ENCODE results near the gene NINL.
"Not testable (repeated sequence)": the region's sequence is repeated elsewhere in the genome, so short reads cannot be mapped to it uniquely, and the experiment has no call there.

Gene NINL

DNA sequence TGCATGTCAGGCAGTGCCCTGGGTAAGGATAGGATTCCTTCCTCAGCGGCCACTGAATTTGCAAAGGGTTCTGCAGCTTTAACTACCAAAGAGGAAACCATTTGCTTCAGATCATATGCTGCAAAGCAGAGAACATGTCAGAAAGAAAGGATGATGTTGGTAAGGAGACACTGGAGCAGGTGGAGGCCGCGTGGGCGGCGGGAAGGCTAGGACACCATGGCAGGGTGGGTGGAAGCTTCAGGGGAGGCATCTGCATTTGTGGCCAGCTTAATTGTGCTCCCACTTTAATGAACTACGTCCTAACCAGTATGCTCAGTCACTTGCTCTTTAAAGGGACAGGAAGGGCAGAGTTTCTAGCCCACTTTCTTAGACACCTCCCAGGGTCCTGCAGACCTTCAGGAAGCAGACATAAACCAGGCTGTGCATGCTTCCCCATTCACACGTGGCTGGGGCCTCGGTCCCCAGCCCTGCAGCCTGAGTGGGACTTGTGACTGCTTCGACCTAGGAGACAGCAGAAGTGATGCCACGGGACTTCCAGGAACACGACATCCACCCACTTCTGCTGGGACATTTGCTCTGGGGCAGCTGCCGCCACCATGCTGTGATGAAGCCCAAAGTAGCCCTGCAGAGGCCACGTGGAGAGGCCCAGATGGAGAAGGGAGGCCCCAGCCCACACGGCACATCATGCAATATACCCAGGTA is 101.7 kb downstream of the NINL start:
- DNase-seq: no peak

DNA sequence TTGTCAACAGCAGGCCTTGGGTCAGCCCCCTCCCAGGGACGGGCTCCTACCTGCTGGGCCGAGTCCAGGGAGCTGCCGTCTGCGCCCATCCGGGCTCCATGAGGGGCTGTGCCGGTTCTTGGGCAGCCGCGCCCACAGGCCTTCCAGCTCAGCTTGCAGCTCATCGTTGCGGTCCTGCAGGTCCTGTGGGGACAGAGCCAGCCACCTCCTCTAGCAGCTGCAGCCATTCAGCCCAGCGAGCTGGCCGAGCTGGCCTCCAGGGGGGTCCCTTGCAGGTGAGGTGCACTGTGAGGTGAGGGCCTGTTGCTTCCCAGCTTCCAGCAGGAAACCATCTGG is 103.4 kb downstream of the NINL start:
- DNase-seq: no peak

DNA sequence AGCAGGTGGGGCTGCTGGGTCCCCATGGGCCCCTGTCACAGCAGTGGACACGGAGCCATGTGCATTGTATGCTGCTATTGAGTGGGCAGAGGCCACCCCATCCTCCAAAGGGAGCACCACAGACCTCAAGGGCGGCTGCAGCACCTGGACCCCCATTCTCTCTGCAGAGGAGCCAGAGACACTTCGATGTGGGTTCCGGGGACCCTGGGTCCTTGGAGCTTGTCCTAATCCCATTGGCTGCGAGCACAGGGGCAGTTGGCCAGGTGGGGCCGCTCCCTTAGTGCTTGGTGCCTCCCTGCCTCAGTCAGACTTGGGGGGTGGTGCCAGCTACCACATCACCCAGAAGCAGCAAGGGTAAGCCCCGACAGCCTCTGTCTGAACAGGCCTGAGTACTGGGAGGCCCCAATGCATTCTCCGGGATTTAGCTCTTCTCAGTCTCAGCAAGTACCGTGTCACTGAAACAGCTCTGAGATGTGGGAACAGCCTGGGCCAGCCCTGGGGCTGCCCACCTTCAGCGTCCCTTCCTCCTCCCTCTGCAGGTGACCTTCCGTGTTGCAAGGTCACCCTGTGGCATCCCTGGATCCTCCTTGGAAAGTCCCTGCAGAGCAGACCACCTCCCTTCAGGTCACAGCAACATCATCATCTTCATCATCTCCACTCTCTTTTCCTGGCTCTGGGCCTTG is 104.0 kb downstream of the NINL start:
- no peak for DNase-seq

DNA sequence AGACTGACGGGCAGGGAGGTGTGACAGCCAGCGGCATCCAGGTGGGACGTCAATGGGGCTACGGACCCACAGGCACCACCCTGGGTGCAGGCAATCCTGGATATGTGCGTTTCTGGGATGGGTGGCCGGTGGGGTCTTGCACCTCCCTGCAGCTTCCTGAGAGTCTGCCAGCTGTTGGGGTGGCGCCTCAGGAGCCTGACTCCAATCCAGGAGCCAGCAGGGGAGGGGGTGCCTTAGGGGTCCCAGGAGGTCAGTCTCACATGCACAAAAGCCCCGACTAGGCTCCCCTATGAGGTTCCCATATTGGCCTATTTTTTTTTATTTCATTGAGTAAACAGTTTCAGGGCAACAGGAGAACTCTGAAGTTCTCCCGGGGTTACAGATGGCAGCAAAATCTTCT is 104.5 kb downstream of the NINL start:
- no peak for DNase-seq

DNA sequence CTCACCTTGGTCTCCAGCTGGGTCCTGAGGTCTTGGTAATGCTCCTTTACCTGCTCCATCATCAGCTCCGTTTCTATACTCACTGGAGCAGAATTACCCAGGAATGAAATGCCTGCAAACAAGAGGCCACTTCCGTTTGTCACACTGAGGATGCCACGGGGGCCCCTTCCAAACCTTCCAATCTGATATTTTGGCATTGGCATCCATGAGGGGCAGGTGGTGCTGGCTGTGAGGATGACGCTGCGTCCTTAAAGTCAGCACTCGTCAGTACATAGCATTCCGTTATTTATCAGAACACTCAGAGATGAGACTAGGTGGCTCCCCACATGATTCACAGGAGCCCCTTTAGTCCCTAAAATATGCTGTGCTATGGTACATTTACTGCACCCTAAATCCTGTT is 105.2 kb downstream of the NINL start:
- DNase-seq: no peak

DNA sequence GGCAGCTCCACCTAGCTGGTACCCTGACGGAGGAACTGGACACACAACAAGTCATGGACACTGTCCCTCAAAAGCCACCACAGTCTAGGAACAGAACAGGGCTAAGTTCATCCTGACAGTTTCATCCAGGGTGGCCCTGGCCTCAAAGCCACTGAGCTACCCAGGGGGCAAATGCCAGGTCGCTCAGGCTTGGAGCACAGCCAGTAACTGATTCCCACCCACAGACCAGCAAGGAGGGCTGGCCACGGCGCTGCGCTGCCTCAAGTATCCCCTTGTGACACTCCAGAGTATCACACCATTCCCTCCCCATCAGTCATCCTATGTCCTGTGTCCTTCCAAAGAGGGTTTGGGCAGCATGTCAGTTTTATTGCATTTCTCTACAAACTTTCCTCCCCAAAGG is 105.7 kb downstream of the NINL start:
- no peak for DNase-seq

DNA sequence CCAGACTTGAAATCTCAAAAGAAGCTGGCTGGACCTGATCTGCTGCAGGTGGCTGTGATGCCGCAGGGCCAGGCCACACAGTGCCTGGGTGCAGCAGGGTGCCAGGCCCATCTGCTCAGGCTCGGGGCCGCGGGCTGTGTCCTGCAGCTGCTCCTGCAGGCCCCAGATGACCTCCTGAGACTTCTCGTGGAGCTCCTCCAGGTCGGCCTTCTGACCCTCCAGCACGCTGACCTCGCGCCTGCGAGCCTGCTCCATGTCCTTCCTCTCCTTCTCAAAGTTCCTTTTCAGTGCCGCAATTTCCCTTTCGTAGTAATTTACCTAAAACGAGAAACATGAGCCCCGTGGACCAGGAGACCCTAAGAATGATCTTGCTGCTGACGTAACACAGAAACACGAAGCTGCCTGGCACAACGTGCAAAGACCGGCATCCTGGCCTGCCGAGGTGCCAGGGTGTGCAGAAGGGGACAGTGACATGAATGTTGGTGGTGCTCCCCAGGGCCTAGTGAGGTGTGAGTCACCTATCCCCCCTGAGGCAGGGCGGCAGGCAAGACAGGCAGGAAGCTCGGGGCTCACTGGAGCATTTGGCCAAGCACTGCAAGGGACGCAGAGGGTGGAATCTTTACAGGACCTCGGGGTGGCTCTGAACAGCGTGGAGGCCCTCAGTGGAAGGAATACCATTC is 106.3 kb downstream of the NINL start:
- no peak for DNase-seq

DNA sequence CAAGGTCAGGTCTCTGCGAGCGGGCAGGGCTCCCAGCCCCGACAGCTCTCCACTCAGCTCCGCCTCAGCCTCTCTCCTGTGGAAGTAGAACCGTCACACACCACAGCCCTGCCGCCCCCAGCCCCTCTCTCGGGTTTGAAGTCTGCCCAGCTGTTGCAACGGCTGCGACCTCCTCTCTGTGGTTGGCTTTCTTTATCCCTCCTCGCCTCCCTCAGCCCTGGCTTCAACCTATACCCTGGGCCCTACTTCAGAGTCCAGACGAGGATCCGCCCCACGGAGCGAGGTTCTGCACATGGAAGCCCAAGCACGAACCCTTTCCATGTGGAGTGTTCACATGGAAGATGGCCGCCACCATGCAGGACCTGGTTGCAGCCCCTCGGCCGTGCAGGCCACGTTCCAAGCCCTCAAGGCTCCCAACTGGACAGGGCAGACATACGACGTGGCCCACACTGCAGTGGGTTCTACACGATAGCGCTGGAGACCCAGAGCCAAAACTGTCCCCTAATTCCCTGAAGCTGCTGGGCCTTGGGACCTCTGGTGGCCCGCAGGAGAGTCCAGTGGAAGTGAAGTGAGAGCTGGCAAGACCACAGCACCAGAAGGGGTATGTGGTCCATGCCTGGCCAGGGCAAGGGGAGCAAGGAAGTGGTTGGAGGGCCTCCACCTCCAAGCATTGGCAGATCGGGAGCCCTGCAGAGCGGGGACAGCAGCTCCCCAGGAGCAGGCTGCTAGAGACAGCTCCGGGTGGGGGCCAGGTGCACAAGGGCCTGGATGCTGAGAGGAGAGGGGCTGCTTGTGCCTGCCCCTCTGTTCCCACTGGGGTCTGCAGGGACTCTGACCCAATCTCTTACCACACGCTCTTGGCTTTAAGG is 108.1 kb downstream of the NINL start:
- DNase-seq: no peak

DNA sequence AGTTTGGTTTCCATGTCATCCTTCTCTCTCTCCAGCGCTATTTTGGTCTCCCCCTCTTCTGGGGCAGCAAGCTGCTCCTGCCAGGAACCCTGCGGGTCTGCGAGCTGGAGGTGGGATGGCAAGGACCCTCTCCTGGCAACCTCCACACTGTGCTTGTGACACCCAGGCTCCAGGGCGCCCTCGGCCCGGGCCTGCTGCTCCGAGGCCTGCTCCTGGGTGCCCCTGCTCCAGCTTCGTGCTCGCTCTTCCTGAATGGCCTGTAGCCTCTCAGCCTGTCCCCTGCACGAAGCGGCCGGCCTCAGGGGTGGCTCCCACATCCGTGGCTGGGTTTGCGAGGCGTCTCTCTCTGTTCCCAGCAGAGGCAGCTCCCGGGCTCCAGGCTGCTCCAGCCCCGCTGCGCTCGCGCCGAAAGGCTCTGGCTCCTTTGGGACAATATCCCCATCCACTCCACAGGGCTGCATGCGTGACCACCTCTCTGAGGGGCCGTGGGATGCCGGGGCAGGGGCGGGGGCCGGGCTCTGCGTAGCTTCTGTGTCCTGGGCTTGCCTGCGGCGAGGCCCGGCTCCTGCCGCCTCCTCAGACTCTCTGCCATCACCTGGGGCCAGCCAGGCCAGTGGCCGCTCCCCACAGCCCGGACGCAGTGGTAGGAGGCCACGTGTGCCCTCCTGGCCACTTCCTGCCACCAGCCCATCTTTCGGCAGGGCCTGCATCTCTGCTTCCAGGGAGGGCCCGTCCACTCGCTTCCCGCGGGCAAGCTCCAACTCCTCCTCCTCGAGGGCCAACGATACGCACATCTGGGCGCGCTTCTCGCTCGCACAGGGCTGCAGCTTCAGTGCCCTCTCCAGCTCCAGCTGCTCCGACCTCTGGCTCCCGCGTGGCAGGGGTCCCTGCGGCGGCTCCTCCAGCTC is 109.0 kb downstream of the NINL start:
- no peak for DNase-seq

DNA sequence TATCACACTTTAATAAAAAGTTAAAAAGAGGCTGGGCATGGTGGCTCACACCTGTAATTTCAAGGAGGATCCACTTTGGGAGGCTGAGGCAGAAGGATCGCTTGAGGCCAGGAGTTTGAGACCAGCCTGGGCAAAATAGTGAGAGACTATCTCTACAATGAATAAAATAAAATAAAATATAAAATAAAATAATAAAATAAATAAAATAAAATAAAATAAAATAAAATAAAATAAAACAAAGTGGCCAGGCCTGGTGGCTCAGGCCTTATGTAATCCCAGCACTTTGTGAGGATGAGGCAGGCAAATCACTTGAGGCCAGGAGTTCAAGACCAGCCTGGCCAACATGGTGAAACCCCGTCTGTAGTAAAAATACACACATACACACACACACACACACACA is 112.0 kb downstream of the NINL start:
- DNase-seq: not testable (repeated sequence)

DNA sequence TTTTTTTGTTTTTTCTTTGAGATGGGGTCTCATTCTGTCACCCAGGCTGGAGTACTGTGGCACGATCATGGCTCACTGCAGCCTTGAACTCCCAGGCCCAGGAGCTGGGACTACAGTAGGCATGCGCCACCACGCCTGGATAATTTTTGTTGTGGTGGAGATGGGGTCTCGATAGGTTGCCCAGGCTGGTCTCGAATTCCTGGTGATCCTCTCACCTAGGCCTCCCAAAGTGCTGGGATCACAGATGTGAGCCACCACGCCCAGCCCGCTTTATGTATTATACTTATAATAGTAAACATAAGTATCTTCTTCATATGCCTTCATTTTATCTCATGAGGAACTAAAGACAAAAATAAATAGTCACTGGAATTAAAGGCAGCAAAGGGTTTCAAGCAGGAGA is 114.3 kb downstream of the NINL start:
- DNase-seq: no peak

DNA sequence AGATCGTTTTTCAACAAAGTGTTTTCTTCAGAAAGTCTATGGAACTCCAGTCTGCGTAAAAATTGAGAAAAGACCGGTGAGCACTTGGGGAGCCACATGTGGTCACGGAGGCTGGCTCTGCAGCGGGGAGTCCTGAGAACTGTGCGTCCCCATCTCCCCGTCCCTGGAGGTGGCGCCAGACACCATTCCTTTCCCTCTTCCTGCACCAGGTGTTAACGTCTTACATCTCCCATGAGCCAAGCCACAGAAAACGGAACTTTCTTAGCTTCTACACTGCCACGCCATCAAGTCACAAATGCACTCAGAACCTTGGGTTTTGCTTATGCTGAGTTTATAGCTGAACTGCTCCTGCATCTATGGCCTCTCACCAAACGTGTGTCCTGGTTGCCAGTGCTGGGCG is 115.3 kb downstream of the NINL start:
- DNase-seq: peak; percentile 68

DNA sequence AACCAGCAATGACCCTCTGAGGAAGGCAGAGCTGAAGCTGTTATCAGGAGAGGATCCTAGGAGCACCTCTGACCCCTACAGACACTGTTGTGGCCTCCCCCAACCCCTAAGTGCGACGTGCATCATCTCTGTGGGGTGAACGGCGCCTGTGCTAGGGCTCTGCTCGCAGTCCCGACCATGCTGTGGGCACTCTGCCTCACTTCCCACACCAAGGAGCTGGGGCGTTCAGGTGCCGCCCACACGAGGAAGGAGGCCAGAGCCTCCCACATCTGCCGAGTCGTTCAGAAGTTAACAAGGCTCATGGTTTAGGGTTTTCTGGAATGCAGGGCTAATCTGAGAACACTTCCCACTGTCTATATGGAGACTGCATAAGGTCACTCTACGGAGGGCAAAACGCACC is 115.8 kb downstream of the NINL start:
- DNase-seq: no peak

DNA sequence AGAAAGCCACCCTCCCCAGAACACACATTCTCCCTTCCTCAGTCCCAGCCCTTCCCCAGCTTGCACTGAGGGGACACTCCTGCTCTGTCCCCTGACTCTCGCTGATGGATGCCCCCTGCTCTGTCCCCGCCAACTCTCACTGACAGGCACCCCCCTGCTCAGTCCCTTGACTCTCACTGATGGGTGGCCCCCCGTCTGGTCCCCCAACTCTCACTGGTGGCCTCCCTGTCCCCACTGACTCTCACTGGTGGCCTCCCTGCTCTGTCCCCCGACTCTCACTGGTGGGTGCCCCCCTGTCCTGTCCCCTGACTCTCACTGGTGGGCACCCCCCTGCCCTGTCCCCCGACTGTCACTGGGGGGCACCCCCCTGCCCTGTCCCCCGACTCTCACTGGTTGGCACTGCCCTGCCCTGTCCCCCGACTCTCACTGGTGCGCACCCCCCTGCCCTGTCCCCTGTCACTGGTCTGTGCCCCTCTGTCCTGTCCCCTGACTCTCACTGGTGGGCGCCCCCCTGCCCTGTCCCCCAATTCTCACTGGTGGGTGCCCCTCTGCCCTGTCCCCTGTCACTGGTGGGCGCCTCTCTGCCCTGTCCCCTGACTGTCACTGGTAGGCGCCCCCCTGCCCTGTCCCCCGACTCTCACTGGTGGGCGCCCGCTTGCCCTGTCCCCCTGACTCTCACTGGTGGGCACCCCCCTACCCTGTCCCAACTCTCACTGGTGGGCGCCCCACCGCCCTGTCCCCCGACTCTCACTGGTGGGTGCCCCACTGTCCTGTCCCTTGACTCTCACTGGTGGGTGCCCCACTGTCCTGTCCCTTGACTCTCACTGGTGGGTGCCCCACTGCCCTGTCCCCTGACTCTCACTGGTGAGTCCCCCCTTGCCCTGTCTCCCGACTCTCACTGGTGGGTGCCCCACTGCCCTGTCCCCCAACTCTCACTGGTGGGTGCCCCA is 116.9 kb downstream of the NINL start:
- no peak for DNase-seq

DNA sequence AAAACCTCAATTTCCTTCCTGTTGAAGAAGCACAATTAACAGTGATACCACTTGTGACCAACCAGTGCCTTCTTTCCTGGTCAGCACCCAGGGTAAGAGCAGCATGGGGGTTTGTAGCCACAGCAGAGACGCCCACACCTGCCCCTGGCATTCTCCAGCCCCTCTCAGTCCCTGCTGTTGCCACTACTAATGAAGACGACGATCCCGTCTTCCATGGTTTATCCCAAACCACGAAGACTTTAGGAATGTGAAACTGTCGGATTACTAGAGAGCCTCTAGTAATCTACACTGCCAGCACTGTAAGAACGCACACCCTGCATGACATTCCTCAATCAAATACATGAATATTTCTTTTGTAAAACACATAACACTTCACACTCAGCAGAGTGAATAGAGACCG is 117.9 kb downstream of the NINL start:
- no peak for DNase-seq

DNA sequence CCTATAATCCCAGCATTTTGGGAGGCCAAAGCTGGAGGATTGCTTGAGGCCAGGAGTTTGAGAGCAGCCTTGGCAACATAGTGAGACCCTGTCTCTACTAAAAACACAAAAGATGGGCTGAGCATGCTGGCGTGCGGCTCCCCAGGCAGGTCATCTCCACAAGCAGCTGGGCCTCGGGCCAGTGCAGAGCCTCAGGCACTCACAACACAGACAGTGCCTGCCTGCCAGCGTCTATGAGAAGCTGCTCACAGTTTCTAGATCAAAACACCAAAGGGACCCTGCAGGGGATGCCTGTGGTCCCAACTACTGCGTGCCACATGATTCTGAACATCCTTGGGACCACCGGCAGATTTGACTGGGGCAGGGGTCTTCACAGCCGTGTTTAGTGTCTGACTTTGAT is 118.5 kb downstream of the NINL start:
- no peak for DNase-seq

DNA sequence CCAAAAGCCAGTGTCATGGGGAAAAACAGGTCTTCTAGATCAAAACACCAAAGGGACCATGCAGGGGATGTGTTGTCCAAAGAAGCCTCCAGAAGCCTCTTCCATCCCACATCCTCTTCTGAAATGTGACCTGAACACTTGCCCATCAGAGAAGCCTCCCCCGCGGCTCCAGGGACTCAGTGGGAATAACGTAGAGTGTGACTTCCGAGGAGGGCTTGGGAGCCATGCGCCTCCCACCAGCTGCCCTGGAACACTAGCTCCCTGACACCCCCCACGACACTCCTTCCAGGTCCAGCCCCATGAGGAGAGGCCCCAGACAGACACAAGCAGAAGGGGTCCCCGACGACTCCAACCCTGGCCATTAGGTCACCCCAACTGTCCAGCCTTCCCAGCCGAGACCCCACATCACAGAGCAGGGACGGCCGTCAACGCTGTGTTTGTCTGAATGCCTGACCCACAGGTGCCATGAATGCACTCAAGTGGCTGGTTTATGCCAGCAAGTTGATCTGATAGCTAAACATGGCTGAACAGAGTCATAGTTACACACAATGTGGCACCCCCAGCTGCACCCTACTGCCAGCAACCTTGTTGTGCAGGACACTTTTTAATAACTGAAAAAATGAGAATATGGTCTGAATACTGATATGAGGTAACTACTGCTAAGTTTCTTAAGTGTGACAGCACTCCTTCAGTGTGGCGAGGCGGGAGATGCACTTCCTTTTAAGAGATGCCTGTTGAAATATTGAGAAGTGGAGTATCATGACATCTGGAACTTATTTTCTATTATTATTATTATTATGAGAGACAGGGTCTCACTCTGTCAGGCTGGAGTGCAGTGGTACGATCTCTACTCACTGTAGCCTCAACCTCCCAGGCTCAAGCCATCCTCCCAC is 119.8 kb downstream of the NINL start:
- DNase-seq: no peak

DNA sequence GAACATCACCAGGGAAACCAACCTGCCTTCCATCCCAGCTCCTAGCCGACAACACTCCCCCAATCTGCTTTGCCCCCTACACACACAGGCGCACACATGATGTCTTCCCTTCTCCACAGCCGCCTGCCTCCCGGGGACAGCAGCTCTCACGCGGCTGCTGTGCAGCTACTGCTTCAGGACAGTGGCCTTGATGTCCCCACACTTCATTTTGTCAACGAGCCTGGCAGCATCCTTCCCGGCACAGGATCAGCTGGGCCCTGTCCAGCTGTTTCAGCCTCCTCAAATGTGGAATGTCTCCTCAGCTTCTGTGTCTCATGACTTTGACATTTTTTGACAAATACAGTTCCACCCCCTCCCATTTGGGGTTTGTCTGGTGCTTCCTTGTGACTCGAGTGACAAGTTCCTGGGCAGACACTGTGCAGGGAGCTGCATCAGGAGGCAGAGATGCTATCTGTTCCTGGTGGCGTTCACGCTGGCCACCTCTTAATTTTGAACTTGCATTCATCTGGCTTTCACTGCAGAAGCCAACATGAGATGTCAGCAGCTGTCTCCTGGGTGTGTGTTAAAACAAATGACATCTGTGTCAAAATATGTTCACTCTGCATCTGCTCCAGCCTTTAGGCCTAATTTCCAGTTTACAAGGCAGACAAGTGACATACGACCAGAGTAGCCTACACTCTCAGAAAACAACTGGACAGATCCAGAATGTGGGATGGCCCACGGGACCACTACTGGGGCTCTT is 120.7 kb downstream of the NINL start:
- DNase-seq: no peak

DNA sequence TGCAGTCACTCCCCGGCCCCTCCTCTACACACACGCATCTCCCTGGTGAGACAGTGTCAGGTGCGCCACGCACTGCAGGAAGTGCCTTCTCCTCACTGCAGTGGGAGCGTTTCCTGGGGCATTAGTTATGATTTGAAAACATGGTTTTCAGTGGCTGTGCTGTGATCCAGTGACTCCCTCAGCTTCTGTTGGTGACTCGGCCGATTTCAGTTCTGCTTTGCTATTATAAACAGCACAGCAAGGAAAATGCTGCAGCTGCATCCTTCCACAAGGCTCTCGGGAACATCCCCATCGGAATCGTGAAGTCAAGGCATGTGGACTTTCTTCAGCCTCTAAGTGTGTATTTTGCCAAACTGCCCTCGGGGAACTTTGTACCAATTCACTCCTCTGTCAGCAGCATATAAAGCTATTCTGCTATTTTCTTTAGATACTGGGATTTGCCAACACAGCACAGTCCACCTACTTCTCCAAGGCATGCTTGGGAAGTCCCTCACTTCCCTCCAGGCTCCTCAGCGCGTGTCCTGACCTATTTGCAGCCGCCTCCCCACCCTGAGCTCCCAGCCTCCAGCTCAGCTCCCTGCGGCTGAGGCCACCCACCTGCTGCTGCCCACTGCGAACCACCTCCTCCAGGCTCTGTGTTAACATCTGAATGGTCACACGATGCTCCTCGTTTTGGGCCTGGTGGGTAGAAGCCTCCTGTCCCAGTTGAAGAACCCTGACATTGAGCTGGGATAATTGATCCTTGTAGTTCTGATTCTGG is 123.4 kb downstream of the NINL start:
- no peak for DNase-seq

Data from NCI-H82 (cell line).